Heart right ventricle (tissue), 16 donors: Measurements from ENCODE around the gene PCDHGA4. TPM values are rescaled to one million over a fixed set of nuclear protein-coding genes. Genes with fewer than 3 reads are reported as not detected.
A peak's percentile ranks its signal among the peaks of the same experiment; 100 is the strongest.
"Not testable (repeated sequence)": the region's sequence is repeated elsewhere in the genome, so short reads cannot be mapped to it uniquely, and the experiment has no call there.

Source experiments
- ATAC-seq, 8 donors: fragments of 200-7000 bp; cut with Tn5 transposase; one replicate each; pipeline ENCODE4 v1.9.1; 2020; ENCODE audit warnings: mild to moderate bottlenecking in 8 of 8, moderate library complexity in 8 of 8, moderate number of reproducible peaks in 1 of 8
- DNase-seq, 2 donors: peaks; one replicate each; pipeline ENCODE4 v3.0.0-alpha.2; 2020
- H3K27ac ChIP-seq, 10 donors: fragments of 200-600 bp; sonication (generic) in 2 of 10; one replicate each; pipeline versions ENCODE4 v1.5.0 to v1.8.0; 2020 to 2022; ENCODE audit warnings: mild to moderate bottlenecking in 3 of 10
- H3K27me3 ChIP-seq, 7 donors: fragments of 200-600 bp; one replicate each; pipeline ENCODE4 v1.8.0; 2021 to 2022; ENCODE audit warnings: mild to moderate bottlenecking in 2 of 7
- H3K36me3 ChIP-seq, 9 donors: fragments of 200-600 bp; sonication (generic) in 1 of 9; one replicate each; pipeline versions ENCODE4 v1.5.0 to v1.8.0; 2020 to 2022; ENCODE audit warnings: mild to moderate bottlenecking in 2 of 9
- H3K4me1 ChIP-seq, 9 donors: fragments of 200-600 bp; sonication (generic) in 1 of 9; one replicate each; pipeline versions ENCODE4 v1.5.0 to v1.8.0; 2020 to 2022; ENCODE audit warnings: mild to moderate bottlenecking in 4 of 9
- H3K4me3 ChIP-seq, 10 donors: fragments of 200-600 bp; sonication (generic) in 2 of 10; one replicate each; pipeline versions ENCODE4 v1.5.0 to v1.8.0; 2020 to 2022; ENCODE audit warnings: mild to moderate bottlenecking in 7 of 10, moderate library complexity in 2 of 10
- H3K9me3 ChIP-seq, 11 donors: fragments of 200-600 bp in 10 of 11; sonication (generic) in 2 of 11; one replicate each; pipeline versions ENCODE4 v1.5.0 to v1.8.0; 2013 to 2022; ENCODE audit warnings: mild to moderate bottlenecking in 2 of 11, control low read depth in 1 of 11, moderate library complexity in 1 of 11
- WGBS, 2 donors: extraction: QIAGEN DNeasy Blood & Tissue Kit; methylation state at CpG; one replicate each; pipeline ENCODE4 v1.1.7; 2013; ENCODE audit warnings: inconsistent platforms in 1 of 2; 5-methylcytosine and 5-hydroxymethylcytosine counted together
- intact Hi-C, 10 donors: fragments of 100-400 bp; cut with DNase I; formaldehyde crosslinking; loops; one replicate each; pipeline versions ENCODE4 v1.11.1 to v1.14.2; 2022
- polyA plus RNA-seq, 2 donors: library from polyadenylated mRNA; stranded (reverse); fragments of 200-250 nt; gene quantifications; one replicate each; pipeline ENCODE4 v1.2.3, GENCODE V29; 2013
- total RNA-seq, 10 donors: library from RNA; stranded (reverse); fragmentation: NEBNext Ultra II Directional in 3 of 10; extraction: Animal tissue kit (Norgen Biotek cat#: 25700) in 3 of 10; gene quantifications; one replicate each; pipeline versions ENCODE4 v1.2.1 to v1.2.4, GENCODE V29; 2021 to 2023
- TF ChIP-seq, protein P1 (sequence below), 9 donors: fragments of 200-600 bp; sonication (generic) in 2 of 9; IDR thresholded peaks; one replicate each; pipeline versions ENCODE4 v1.5.0 to v1.8.0; 2021 to 2022; ENCODE audit warnings: antibody characterized with exemption in 9 of 9, mild to moderate bottlenecking in 5 of 9, moderate library complexity in 1 of 9
- donor health status: Arrhythmogenic right ventricular cardiomyopathy.
- donor health status: ischemic (EF 13 %, LVEDD 7.1; RV severe dilation, severe dysfunction).
- donor health status: healthy with polysubstance abuse.
- donor health status: DM: no; HTN: yes; CAD: no.
- donor health status: DM: no; HTN: no; CAD: no.
- donor health status: ischemic (EF 25% LVEDD 6.9; RV normal size, moderate dysfunction).
- donor health status: ischemic (EF 25% LVEDD 5.7; RV mildly dilated, moderate dysfunction).
- donor health status: healthy.
- donor health status: DM: yes; HTN: yes; CAD: no.
- donor health status: Ischemic cardiomyopathy.
- donor health status: ischemic (EF 35%, LVEDD 5.7; RV mildly dilated, moderate dysfunction).
- donor health status: nonischemic (EF 11% LVEDD 7.7; RV severe dilation, severe dysfunction).
- donor health status: DM: yes; HTN: yes; CAD: no.
- donor health status: PGD.
- donor health status: ischemic (EF 29% LVEDD 5.4; RV normal size, mild dysfunction).
- donor health status: nonischemic (EF 23%, LVEDD 6.1; RV moderate dilation, normal function).

Gene PCDHGA4
- total and polyA plus RNA-seq, 12 donors = 0.70 to 16.0 (median 10.4) TPM

DNA sequence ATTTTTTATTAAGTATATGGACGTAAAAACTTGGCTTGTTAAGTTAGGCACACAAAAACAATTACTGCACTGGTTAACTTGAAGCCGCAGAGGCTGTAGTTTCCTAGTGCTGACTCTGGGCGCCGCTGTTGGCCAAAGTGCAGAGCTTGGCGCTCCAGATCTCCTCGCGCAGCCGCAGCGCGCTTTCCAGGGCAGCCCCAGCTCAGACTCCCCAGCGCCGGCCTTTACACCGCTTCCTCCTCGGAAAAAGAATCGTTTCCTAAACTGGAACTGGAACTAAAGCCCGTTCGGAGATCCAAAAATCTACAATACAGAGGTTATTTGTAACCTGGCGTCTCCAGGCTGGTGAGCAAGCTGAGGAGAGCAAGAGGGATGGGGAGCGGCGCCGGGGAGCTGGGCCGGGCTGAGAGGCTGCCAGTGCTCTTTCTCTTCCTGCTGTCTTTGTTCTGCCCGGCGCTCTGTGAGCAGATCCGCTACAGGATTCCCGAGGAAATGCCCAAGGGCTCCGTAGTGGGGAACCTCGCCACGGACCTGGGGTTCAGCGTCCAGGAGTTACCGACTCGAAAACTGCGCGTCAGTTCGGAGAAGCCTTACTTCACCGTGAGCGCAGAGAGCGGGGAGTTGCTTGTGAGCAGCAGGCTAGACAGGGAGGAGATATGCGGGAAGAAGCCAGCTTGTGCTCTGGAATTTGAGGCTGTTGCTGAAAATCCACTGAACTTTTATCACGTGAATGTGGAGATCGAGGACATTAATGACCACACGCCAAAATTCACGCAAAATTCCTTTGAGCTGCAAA is 43.1 kb downstream of the PCDHGA4 start, which contains the start of gene PCDHGB5:
Gene PCDHGB5 (plus strand): TSS at position 192 of the 796 bp plus-strand sequence. CDS start 181 bp downstream, at position 373.
- 11 to 15% methylated on average over 23 to 24 of the region's 43 CpGs for WGBS, 2 donors
- Histone ChIP-seq H3K36me3 (peaks cover 0 to 31% (median under 1%) of the 10 kb centered on the region in 9 donors), H3K4me3 (peak within 1 kb of the TSS in 7 of 10 donors; percentile 22 to 46 (median 42)), H3K27me3 (peaks cover 0 to 84% (median 0%) of the 10 kb centered on the region in 7 donors), H3K27ac (peak within 1 kb of the TSS in 3 of 10 donors; percentile 44 to 49 (median 45)), H3K9me3 (peaks cover 0 to 94% (median 49%) of the 10 kb centered on the region in 11 donors)
- H3K4me1 ChIP-seq, intact Hi-C loops: not testable (repeated sequence)
- peak; percentile 80 to 98 (median 92) for ATAC-seq
- peak in 1 of 2 donors; percentile 50 for DNase-seq
- TF ChIP-seq, protein P1, sequence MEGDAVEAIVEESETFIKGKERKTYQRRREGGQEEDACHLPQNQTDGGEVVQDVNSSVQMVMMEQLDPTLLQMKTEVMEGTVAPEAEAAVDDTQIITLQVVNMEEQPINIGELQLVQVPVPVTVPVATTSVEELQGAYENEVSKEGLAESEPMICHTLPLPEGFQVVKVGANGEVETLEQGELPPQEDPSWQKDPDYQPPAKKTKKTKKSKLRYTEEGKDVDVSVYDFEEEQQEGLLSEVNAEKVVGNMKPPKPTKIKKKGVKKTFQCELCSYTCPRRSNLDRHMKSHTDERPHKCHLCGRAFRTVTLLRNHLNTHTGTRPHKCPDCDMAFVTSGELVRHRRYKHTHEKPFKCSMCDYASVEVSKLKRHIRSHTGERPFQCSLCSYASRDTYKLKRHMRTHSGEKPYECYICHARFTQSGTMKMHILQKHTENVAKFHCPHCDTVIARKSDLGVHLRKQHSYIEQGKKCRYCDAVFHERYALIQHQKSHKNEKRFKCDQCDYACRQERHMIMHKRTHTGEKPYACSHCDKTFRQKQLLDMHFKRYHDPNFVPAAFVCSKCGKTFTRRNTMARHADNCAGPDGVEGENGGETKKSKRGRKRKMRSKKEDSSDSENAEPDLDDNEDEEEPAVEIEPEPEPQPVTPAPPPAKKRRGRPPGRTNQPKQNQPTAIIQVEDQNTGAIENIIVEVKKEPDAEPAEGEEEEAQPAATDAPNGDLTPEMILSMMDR (IDR thresholded peaks at IDR 0.05) = peak; percentile 33 to 68 (median 62)

- no peak for DNase-seq
- Histone ChIP-seq H3K27ac (no peak overlapping the region), H3K4me1 (peaks cover 0 to 5% (median 0%) of the 10 kb centered on the region in 9 donors), H3K27me3 (peaks cover 0 to 84% (median 0%) of the 10 kb centered on the region in 7 donors), H3K36me3 (peaks cover 0 to 31% (median 0%) of the 10 kb centered on the region in 9 donors), H3K9me3 (peaks cover 0 to 94% (median 51%) of the 10 kb centered on the region in 11 donors), H3K4me3 (no peak overlapping the region)
- WGBS, 2 donors = 28 to 34% methylated on average over 15 of the region's 15 CpGs
- peak in 4 of 8 donors; percentile 41 to 56 (median 50) for ATAC-seq
- intact Hi-C loops = no loop called here
- TF ChIP-seq, protein P1 (IDR thresholded peaks at IDR 0.05) = peak in 2 of 9 donors; percentile 9 to 18
Measured at GRCh38 chr5:141398608-141399007, 43.8 kb downstream of the PCDHGA4 start.

DNA sequence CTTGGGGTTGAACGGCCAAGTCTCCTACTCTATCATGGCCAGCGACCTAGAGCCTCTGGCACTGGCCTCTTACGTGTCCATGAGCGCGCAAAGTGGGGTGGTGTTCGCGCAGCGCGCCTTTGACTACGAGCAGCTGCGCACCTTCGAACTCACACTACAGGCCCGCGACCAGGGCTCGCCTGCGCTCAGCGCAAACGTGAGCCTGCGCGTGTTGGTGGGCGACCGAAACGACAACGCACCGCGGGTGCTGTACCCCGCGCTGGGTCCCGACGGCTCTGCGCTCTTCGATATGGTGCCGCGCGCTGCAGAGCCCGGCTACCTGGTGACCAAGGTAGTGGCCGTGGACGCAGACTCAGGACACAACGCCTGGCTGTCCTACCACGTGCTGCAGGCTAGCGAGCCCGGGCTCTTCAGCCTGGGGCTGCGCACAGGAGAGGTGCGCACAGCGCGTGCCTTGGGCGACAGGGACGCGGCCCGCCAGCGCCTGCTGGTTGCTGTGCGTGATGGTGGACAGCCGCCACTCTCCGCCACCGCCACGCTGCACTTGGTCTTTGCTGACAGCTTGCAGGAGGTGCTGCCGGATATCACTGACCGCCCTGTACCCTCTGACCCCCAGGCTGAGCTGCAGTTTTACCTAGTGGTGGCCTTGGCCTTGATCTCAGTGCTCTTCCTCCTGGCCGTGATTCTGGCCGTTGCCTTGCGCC is 44.9 kb downstream of the PCDHGA4 start:
- 33 to 34% methylated on average over 60 to 61 of the region's 61 CpGs for WGBS, 2 donors
- peaks cover 0 to 35% (median 0%) of the 10 kb centered on the region in 9 donors for H3K36me3 ChIP-seq
- DNase-seq (no peak), ATAC-seq (peak in 1 of 8 donors; percentile 40)
- H3K4me1 ChIP-seq = peaks cover 0 to 5% (median 0%) of the 10 kb centered on the region in 9 donors
- intact Hi-C loops = loop anchor here in 1 of 10 donors (10.0 kb wide), 1 partner anchor 45 kb away; the partner anchor contains the start of genes PCDHGA4, PCDHGB1 and PCDHGB2
- peaks cover 0 to 94% (median 55%) of the 10 kb centered on the region in 11 donors for H3K9me3 ChIP-seq
- TF ChIP-seq, protein P1 (IDR thresholded peaks at IDR 0.05) = no peak
- no peak overlapping the region for H3K27ac ChIP-seq
- no peak overlapping the region for H3K4me3 ChIP-seq
- peaks cover 0 to 84% (median 0%) of the 10 kb centered on the region in 7 donors for H3K27me3 ChIP-seq
